Measurements from ENCODE around the gene ACAP1.

- TF ChIP-seq, protein P1, sequence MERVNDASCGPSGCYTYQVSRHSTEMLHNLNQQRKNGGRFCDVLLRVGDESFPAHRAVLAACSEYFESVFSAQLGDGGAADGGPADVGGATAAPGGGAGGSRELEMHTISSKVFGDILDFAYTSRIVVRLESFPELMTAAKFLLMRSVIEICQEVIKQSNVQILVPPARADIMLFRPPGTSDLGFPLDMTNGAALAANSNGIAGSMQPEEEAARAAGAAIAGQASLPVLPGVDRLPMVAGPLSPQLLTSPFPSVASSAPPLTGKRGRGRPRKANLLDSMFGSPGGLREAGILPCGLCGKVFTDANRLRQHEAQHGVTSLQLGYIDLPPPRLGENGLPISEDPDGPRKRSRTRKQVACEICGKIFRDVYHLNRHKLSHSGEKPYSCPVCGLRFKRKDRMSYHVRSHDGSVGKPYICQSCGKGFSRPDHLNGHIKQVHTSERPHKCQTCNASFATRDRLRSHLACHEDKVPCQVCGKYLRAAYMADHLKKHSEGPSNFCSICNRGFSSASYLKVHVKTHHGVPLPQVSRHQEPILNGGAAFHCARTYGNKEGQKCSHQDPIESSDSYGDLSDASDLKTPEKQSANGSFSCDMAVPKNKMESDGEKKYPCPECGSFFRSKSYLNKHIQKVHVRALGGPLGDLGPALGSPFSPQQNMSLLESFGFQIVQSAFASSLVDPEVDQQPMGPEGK (CRISPR knock-in tag; IDR thresholded peaks at IDR 0.05; ENCODE audit: borderline replicate concordance): no peak
- no peak for TF ChIP-seq ZNF70 (CRISPR knock-in tag; IDR thresholded peaks at IDR 0.05)
- no peak for TF ChIP-seq ZFP3 (CRISPR knock-in tag; IDR thresholded peaks at IDR 0.05)
Measured at GRCh38 chr17:7334938-7335538, 1.3 kb upstream of the ACAP1 start.

Measured in SK-N-SH treated with all-trans-retinoic acid at 6 μM for 48 hours (cell line).